Sigmoid colon (tissue), 4 donors: ENCODE results near the gene MX1.

Source experiments
- POLR2AphosphoS5 ChIP-seq, 4 donors: sonication (generic); formaldehyde crosslinking; IDR thresholded peaks; one replicate each; pipeline ENCODE4 v1.6.1; 2017; ENCODE audit warnings: antibody characterized with exemption in 4 of 4
- TF ChIP-seq, protein P1 (sequence below), 4 experiments: fragments of 450-650 bp in 3 of 4; fragments of 200-600 bp in 1 of 4; IDR thresholded peaks; one replicate each; pipeline ENCODE4 v1.5.1; 2016 to 2019; ENCODE audit warnings: antibody characterized with exemption in 4 of 4, mild to moderate bottlenecking in 3 of 4, moderate library complexity in 2 of 4

- TF ChIP-seq, protein P1, sequence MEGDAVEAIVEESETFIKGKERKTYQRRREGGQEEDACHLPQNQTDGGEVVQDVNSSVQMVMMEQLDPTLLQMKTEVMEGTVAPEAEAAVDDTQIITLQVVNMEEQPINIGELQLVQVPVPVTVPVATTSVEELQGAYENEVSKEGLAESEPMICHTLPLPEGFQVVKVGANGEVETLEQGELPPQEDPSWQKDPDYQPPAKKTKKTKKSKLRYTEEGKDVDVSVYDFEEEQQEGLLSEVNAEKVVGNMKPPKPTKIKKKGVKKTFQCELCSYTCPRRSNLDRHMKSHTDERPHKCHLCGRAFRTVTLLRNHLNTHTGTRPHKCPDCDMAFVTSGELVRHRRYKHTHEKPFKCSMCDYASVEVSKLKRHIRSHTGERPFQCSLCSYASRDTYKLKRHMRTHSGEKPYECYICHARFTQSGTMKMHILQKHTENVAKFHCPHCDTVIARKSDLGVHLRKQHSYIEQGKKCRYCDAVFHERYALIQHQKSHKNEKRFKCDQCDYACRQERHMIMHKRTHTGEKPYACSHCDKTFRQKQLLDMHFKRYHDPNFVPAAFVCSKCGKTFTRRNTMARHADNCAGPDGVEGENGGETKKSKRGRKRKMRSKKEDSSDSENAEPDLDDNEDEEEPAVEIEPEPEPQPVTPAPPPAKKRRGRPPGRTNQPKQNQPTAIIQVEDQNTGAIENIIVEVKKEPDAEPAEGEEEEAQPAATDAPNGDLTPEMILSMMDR (IDR thresholded peaks at IDR 0.05) = no peak
- TF ChIP-seq POLR2AphosphoS5 (IDR thresholded peaks at IDR 0.05) = no peak
Measured at GRCh38 chr21:41482980-41483379, 56.9 kb downstream of the MX1 start.
